Activated CD8-positive, alpha-beta T cell treated with anti-CD3 and anti-CD28 coated beads for 36 hours (primary cell): ENCODE results near the gene DDX41. TPM values are rescaled to one million over a fixed set of nuclear protein-coding genes. Genes with fewer than 3 reads are reported as not detected.

Source experiments
- ATAC-seq: fragments of 200-7000 bp; cut with Tn5 transposase; one replicate; pipeline ENCODE4 v1.10.0; 2021; ENCODE audit warnings: mild to moderate bottlenecking, moderate library complexity
- CTCF ChIA-PET: fragments of 350-600 bp; sonication (Branson Sonifier 250); formaldehyde crosslinking; loops from one replicate; lab custom pipeline; 2021; ENCODE audit warnings: antibody characterized with exemption; lab: Charles Lee
- POLR2A ChIA-PET: fragments of 350-600 bp; sonication (Branson Sonifier 250); formaldehyde crosslinking; loops from one replicate; lab custom pipeline; 2021; ENCODE audit warnings: antibody characterized with exemption; lab: Charles Lee
- DNase-seq: peaks from one replicate; pipeline ENCODE4 v3.0.0-alpha.2; 2020
- H3K27ac Mint-ChIP-seq: one replicate; pipeline ENCODE4 v1.8.0; 2021; ENCODE audit warnings: mild to moderate bottlenecking, mixed read lengths
- H3K27me3 Mint-ChIP-seq: one replicate; pipeline ENCODE4 v1.8.0; 2021; ENCODE audit warnings: mixed read lengths
- H3K36me3 Mint-ChIP-seq: one replicate; pipeline ENCODE4 v1.8.0; 2021; ENCODE audit warnings: low read depth, mixed read lengths
- H3K4me1 Mint-ChIP-seq: one replicate; pipeline ENCODE4 v1.8.0; 2021; ENCODE audit warnings: low read depth, mixed read lengths
- H3K4me3 Mint-ChIP-seq: one replicate; pipeline ENCODE4 v1.8.0; 2021; ENCODE audit warnings: mild to moderate bottlenecking, moderate library complexity, mixed read lengths
- H3K9me3 Mint-ChIP-seq: one replicate; pipeline ENCODE4 v1.8.0; 2021; ENCODE audit warnings: mixed read lengths
- CTCF ChIP-seq: fragments of 200-600 bp; IDR thresholded peaks from one replicate; pipeline ENCODE4 v1.8.0; 2022; ENCODE audit warnings: antibody characterized with exemption, mild to moderate bottlenecking
- intact Hi-C: fragments of 100-400 bp; cut with micrococcal nuclease; formaldehyde crosslinking; loops from one replicate; pipeline ENCODE4 v1.10.0; 2022
- total RNA-seq, 2 experiments: library from RNA; stranded (reverse); gene quantifications; one replicate each; pipeline ENCODE4 v1.2.3, GENCODE V29; 2021

The DDX41 gene
- total RNA-seq, 2 experiments from 2014 or later, result 226 to 228 TPM

DNA sequence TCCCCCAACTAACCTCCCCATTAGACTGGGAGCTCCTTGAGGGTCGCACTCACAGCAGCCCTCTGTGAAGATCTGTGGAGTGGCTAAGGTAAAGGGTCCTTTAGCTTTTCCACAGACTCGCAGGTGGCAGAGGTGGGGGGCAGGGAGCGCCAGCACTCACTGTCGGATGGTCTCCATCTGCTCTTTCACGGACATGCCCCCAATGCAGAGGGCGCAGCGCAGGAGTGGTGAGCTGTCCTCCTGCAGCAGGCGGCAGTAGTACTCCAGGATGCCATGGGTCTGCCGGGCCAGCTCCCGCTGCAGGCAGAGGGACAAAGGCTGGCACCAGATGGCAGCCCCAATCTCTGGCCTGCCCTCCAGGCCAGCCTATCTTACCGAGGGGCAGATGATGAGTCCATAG lies 2.2 kb downstream of the DDX41 start:
- Mint-ChIP-seq H3K27me3 (no peaks in the 10 kb centered on the region), H3K4me3 (peak overlapping the region; percentile 92), H3K4me1 (peaks cover 45% of the 10 kb centered on the region), H3K9me3 (no peaks in the 10 kb centered on the region), H3K27ac (no peak overlapping the region), H3K36me3 (peaks cover 76% of the 10 kb centered on the region)
- DNase-seq (no peak), ATAC-seq (no peak)
- intact Hi-C loops, result no loop called here
- no peak for TF ChIP-seq CTCF
- POLR2A ChIA-PET, result interaction anchor here (1.0 to 2.8 kb wide), 3 partner anchors 12 to 110 kb away, joined by 3 to 9 read pairs (median 3); no protein-coding TSS in a partner anchor
- CTCF ChIA-PET, result interaction anchor here (9.4 kb wide), 1 partner anchor 13 kb away, joined by 65 read pairs; no protein-coding TSS in a partner anchor

DNA sequence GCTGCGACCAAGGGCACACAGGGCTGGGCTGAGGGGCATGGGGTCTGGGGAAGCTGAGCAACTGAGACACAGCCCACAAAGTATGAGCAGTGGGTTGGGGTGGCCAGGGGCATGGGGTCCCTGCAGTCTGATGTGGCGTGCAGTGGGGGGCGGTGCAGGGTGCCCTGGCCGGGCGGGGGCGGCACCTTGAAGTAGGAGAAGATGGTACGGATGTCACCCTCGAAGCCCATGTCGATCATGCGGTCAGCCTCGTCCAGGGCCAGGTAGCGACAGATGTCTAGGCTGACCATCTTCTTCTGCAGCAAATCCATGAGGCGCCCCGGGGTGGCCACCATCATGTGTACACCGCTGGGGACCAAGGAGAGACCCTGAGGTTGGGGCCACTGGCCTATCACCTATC lies 3.3 kb downstream of the DDX41 start:
- ATAC-seq (no peak), DNase-seq (no peak)
- H3K4me1 Mint-ChIP-seq, result peaks cover 41% of the 10 kb centered on the region
- no peak overlapping the region for H3K4me3 Mint-ChIP-seq
- H3K27me3 Mint-ChIP-seq, result no peaks in the 10 kb centered on the region
- ChIA-PET CTCF (interaction anchor here (9.4 kb wide), 1 partner anchor 12 kb away, joined by 65 read pairs; no protein-coding TSS in a partner anchor), POLR2A (no interaction called here)
- peaks cover 71% of the 10 kb centered on the region for H3K36me3 Mint-ChIP-seq
- no peak for TF ChIP-seq CTCF
- intact Hi-C loops, result no loop called here
- H3K9me3 Mint-ChIP-seq, result no peaks in the 10 kb centered on the region
- no peak overlapping the region for H3K27ac Mint-ChIP-seq

- Mint-ChIP-seq H3K9me3 (no peaks in the 10 kb centered on the region), H3K27me3 (no peaks in the 10 kb centered on the region), H3K27ac (no peak overlapping the region), H3K36me3 (peaks cover 71% of the 10 kb centered on the region), H3K4me1 (peaks cover 41% of the 10 kb centered on the region), H3K4me3 (no peak overlapping the region)
- ATAC-seq (no peak), DNase-seq (no peak)
- CTCF ChIA-PET, result interaction anchor here (9.4 kb wide), 1 partner anchor 11 kb away, joined by 65 read pairs; no protein-coding TSS in a partner anchor
- TF ChIP-seq CTCF, result no peak
- POLR2A ChIA-PET, result no interaction called here
- intact Hi-C loops, result no loop called here
Measured at GRCh38 chr5:177512736-177513380, 3.9 kb downstream of the DDX41 start.

- H3K27me3 Mint-ChIP-seq, result no peaks in the 10 kb centered on the region
- H3K9me3 Mint-ChIP-seq, result no peaks in the 10 kb centered on the region
- CTCF ChIA-PET, result interaction anchor here (1.4 to 9.4 kb wide), 2 partner anchors 10 to 121 kb away, joined by 3 to 65 read pairs; no protein-coding TSS in a partner anchor
- H3K4me3 Mint-ChIP-seq, result no peak overlapping the region
- peaks cover 41% of the 10 kb centered on the region for H3K4me1 Mint-ChIP-seq
- no peak for TF ChIP-seq CTCF
- no peak for DNase-seq
- ATAC-seq, result no peak
- no peak overlapping the region for H3K27ac Mint-ChIP-seq
- POLR2A ChIA-PET, result no interaction called here
- intact Hi-C loops, result no loop called here
- H3K36me3 Mint-ChIP-seq, result peaks cover 67% of the 10 kb centered on the region
Measured at GRCh38 chr5:177511796-177512675, 4.7 kb downstream of the DDX41 start.
